HT-29 (cell line): Measurements from ENCODE around the gene PAH. TPM values are rescaled to one million over a fixed set of nuclear protein-coding genes. Genes with fewer than 3 reads are reported as not detected.

Experiments
- DNase-seq: peaks from one replicate; pipeline ENCODE4 v3.0.0-alpha.2; 2015; ENCODE audit warnings: low spot score
- total RNA-seq: library from RNA; depleted of rRNA; stranded (reverse); fragments of >200 nt; shearing (Covaris generic); gene quantifications from 2 replicates; pipeline ENCODE4 v1.2.3, GENCODE V29; 2014

The PAH gene
- total RNA-seq, 1 experiment from 2014 or later: not detected

DNA sequence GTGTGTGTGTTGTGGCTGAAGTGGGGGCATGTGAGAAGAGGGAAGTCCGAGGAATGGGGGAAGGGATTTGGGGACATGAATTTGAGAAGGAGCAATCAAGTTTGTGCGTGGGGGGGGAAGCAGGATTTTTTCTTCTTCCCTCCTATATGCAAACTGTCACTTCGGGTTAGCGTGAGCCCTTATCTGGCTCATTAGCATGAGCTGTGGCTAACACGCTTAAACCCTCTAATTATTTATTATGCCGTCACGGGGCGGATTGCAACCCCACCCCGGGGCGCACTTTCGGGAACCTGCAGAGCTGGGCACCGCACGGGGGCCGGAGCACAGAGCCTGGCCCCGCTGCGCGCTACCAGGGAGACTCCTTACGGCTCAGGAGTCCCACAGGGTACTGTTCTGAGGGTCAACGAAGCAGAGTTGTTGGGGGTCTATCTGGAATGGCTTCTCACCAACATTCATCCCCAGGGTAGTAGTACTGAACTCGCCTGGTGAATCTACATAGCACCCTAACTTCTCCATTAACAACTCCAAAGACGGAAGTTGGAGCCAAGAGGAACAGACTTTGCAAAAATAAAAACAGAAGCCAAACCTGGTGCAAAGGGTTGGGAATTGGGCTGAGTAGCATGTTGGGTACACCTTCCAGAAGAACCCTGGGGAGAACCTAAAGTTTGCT lies 34.0 kb upstream of the PAH start:
- no peak for DNase-seq

- no peak for DNase-seq
Measured at GRCh38 chr12:102950107-102950949, 33.3 kb upstream of the PAH start.

DNA sequence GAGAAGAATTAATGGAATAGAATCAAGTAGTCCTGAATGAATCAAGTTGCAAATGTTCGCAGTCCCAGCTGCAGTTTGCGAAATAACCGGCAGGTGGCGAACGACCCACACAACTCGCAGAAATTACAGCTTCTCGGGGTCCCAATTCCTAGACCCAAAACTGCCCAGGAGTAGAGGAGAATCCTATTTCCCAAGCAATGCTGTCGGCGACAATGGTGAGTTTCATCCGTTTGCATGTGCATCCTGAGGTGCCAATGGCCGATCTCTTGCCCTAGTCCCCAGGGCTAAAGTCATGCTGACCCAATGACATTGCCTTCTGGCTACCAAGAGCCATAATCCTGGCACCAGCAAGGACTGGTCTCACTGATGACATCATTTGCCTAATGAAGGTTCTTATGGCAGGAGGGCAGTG lies 31.9 kb upstream of the PAH start:
- DNase-seq: peak; percentile 54

- DNase-seq: no peak
Measured at GRCh38 chr12:102946042-102946441, 29.0 kb upstream of the PAH start.

DNA sequence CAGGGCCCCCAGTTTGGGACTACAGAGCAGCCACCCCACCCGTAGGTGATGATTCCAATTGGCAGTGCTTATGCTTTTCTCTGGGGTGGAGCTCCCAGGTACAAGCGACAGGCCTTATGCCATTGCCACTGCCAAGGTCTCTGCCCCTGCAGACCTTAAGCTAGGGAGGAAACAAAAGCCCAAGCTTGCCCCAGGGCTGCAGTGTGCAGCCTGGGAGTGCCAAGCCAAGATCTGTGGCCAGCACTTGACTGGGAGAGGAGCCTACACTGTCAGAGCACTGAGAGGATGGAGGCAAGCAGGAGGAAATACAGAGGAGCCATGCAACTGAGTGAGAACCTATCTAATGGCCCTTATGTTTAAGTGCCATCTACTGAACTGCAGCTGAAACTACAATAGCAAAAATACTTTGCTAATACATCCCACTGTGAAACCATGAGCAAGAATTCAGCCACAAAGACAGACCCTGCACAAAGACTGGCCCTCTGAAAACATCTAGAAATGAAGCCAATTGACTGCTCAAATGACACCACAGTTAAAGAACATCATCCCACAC lies 22.7 kb upstream of the PAH start:
- no peak for DNase-seq

- no peak for DNase-seq
Measured at GRCh38 chr12:102939059-102939458, 22.0 kb upstream of the PAH start.

DNA sequence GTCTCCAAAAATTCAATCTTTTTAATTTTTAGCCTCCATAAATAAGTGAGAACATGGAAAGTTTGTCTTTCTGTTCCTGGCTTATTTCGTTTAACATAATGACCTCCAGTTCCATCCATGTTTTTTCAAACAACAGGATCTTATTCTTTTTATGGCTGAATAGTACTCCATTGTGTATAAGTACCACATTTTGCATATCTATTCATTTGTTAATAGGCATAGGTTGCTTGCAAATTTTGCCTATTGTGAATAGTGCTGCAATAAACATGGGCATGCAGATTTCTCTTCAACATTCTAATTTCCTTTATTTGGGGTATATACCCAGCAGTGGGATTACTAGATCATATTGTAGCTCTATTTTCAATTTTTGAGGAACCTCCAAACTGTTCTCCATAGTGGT lies 16.1 kb upstream of the PAH start:
- DNase-seq: no peak

DNA sequence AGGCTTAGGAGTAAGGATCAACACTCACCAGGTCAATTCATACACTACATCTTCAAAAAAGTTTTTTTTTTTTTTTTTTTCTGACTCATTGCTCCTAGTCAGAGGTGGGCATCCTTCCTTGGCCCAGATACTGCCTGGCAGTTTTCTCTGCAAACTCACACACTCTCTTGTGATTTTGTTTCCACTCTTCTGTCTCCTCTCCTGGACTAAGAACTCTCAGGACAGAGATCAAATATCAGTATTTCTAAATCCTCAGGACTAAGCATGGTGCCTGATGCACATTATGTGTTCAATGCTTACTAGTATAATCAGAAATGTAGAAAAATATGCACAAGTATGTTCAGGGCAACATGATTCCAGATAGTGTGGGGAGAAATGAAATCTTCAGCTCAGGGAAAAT lies 10.2 kb upstream of the PAH start:
- DNase-seq: no peak

- no peak for DNase-seq
Measured at GRCh38 chr12:102921240-102921639, 4.2 kb upstream of the PAH start.

- no peak for DNase-seq
Measured at GRCh38 chr12:102920271-102920670, 3.2 kb upstream of the PAH start.

DNA sequence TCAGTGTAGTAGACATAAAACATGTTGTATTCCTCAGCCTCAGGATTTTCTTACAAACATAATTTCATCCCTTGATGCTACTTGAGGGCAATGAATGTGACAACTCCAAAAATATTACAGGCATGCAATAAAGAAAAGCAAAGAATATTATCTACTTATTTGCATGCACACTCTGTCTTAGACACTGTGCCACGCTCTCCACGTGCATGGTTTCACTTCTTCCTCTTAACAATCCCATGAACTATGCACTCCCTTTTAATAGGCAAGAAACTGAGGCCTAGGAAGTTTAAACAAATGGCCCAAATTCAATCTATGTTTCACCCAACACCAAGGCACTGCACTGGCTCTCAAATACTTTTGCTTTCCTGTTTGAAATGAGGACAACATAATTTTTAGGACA lies 1.8 kb upstream of the PAH start:
- DNase-seq: no peak

- no peak for DNase-seq
Measured at GRCh38 chr12:102916252-102917025, 605 bp downstream of the PAH start.

- DNase-seq: no peak
Measured at GRCh38 chr12:102913453-102914226, 3.4 kb downstream of the PAH start.

GRCh38 chr12:102912258-102912657 lies 4.8 kb downstream of the PAH start:
- no peak for DNase-seq

DNA sequence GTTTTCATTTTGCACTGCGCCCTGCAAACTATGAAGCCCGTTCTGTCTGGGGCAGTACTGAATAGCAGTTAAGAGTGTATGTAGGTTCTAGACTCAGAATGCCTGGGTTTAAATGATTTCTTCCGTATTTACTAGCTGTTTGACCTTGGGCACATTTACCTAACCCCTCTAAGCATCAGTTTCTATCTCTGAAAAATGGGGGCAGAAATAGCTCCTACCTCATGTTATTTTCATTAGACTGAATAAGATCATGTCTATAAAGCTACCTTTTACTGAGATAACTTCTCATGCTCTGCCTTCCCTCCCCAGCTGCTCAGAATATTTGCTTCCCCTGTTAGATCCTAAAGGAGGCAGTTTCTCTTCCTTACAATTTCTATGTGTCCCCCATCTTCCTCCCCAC lies 5.7 kb downstream of the PAH start:
- no peak for DNase-seq

- no peak for DNase-seq
Measured at GRCh38 chr12:102910792-102911191, 6.3 kb downstream of the PAH start.

GRCh38 chr12:102910137-102910536 lies 6.9 kb downstream of the PAH start:
- DNase-seq: no peak

- DNase-seq: no peak
Measured at GRCh38 chr12:102907918-102908317, 9.1 kb downstream of the PAH start.

DNA sequence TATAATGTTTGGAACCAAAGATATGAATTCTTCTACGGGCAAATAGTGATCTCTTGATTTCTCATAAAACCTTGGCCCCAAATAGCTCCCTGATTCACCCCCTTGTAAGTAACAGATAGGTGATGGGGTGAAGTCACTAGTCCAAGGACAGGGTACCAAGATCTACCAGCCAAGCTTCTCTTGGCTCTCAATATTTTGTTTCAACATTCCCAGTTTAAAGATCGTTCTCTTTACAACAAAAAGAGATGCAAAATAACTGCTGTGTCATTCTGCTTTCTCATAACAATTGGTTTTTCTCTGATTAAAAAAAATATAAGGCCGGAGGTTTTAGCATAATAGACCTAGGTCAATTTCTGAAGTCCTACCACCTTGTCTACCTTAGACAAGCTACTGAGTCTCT lies 11.8 kb downstream of the PAH start:
- no peak for DNase-seq

GRCh38 chr12:102903337-102904007 lies 13.6 kb downstream of the PAH start:
- no peak for DNase-seq

DNA sequence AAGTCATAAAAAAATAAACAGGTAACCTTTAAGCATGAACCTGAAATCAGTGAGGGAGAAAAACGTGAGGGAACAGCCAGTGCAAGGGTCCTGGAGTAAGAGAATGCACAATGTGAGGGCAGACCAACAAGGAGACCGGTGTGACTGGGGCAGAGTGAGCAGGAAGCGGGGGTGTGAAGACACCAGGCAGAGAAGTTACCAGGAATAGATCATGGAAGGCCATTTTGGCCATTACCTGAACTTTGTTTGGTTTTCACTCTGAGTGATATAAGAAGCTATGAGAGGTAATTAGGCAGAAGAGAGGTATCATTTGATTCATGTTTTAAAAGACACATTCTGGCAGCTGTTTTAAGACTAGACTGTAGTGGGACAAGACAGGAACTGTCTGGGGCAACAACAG lies 15.0 kb downstream of the PAH start:
- DNase-seq: no peak
